Neural cell (in vitro differentiated cells): ENCODE measurements around the gene DCANP1. TPM values are rescaled to one million over a fixed set of nuclear protein-coding genes. Genes with fewer than 3 reads are reported as not detected.
A peak's percentile ranks its signal among the peaks of the same experiment; 100 is the strongest.

ENCODE experiments used
- H2AFZ ChIP-seq: fragments of 200-600, 300-800 bp; sonication (generic), shearing (Covaris generic); 2 replicates; pipeline ENCODE4 v1.6.0; 2014; ENCODE audit warnings: low read depth, mild to moderate bottlenecking, antibody characterized with exemption, low read length, moderate library complexity
- H3F3A ChIP-seq: fragments of 200-600 bp; shearing (Covaris generic); 2 replicates; pipeline ENCODE4 v1.6.1; 2016; ENCODE audit warnings: mild to moderate bottlenecking, moderate library complexity, mixed read lengths, antibody characterized with exemption, low read length; ENCODE audit not compliant: insufficient read depth, poor library complexity, severe bottlenecking
- H3K27ac ChIP-seq: fragments of 200-600, 300-800 bp; sonication (generic), shearing (Covaris generic); 2 replicates; pipeline ENCODE4 v1.5.1; 2014; ENCODE audit warnings: mild to moderate bottlenecking, low read length, moderate library complexity
- H3K27me3 ChIP-seq: fragments of 300-800, 200-600 bp; sonication (generic), shearing (Covaris generic); 2 replicates; pipeline ENCODE4 v1.6.0; 2014; ENCODE audit warnings: mild to moderate bottlenecking, low read depth, low read length, moderate library complexity; ENCODE audit not compliant: insufficient read depth
- H3K36me3 ChIP-seq: fragments of 300-800, 200-600 bp; sonication (generic), shearing (Covaris generic); 2 replicates; pipeline ENCODE4 v1.5.1; 2014; ENCODE audit warnings: mild to moderate bottlenecking, antibody characterized with exemption, low read length, moderate library complexity; ENCODE audit not compliant: insufficient read depth
- H3K4me2 ChIP-seq: fragments of 300-800, 200-600 bp; sonication (generic), shearing (Covaris generic); 2 replicates; pipeline ENCODE4 v1.6.0; 2014; ENCODE audit warnings: mild to moderate bottlenecking, low read length
- H3K4me3 ChIP-seq: fragments of 300-800, 200-600 bp; sonication (generic), shearing (Covaris generic); 2 replicates; pipeline ENCODE4 v1.5.1; 2014; ENCODE audit warnings: mild to moderate bottlenecking, low read length, moderate library complexity
- H3K79me2 ChIP-seq: fragments of 200-600 bp; shearing (Covaris generic); replicated peaks from 2 replicates; pipeline ENCODE4 v1.6.0; 2014; ENCODE audit warnings: mild to moderate bottlenecking, low read length, moderate library complexity; ENCODE audit not compliant: insufficient read depth
- H3K9ac ChIP-seq: fragments of 300-800, 200-600 bp; sonication (generic), shearing (Covaris generic); 2 replicates; pipeline ENCODE4 v1.6.1; 2016; ENCODE audit warnings: mild to moderate bottlenecking, low read length, mixed read lengths
- H3K9me2 ChIP-seq: fragments of 200-600 bp; shearing (Covaris generic); 2 replicates; pipeline ENCODE4 v1.6.1; 2016; ENCODE audit warnings: mild to moderate bottlenecking, low read length, mixed read lengths; ENCODE audit not compliant: insufficient read depth
- H3K9me3 ChIP-seq: fragments of 200-600, 300-800 bp; sonication (generic), shearing (Covaris generic); 2 replicates; pipeline ENCODE4 v1.6.1; 2016; ENCODE audit warnings: mild to moderate bottlenecking, mixed run types, low read length, moderate library complexity, mixed read lengths
- H4K20me1 ChIP-seq: fragments of 200-600 bp; shearing (Covaris generic); 2 replicates; pipeline ENCODE4 v1.6.1; 2016; ENCODE audit warnings: mild to moderate bottlenecking, mixed run types; ENCODE audit not compliant: insufficient read depth
- CTCF ChIP-seq: fragments of 450-650 bp; IDR thresholded peaks from 2 replicates; pipeline ENCODE4 v1.5.1; 2014; ENCODE audit warnings: antibody characterized with exemption, mild to moderate bottlenecking, moderate library complexity; ENCODE audit not compliant: poor library complexity, severe bottlenecking
- EP300 ChIP-seq: fragments of 450-650 bp; conservative IDR thresholded peaks from 2 replicates; pipeline ENCODE4 v1.6.1; 2014; ENCODE audit warnings: antibody characterized with exemption, mild to moderate bottlenecking, moderate library complexity; ENCODE audit not compliant: poor library complexity, severe bottlenecking
- EZH2 ChIP-seq: fragments of 200-600, 300-800 bp; shearing (Covaris generic), sonication (generic); IDR thresholded peaks from 2 replicates; pipeline ENCODE4 v1.6.1; 2014; ENCODE audit warnings: antibody characterized with exemption, low read length, borderline replicate concordance, mild to moderate bottlenecking; ENCODE audit not compliant: insufficient read depth, poor library complexity, severe bottlenecking
- MXI1 ChIP-seq: fragments of 450-650 bp; conservative IDR thresholded peaks from 2 replicates; pipeline ENCODE4 v1.6.1; 2014; ENCODE audit warnings: antibody characterized with exemption, mild to moderate bottlenecking; ENCODE audit not compliant: poor library complexity, severe bottlenecking
- POLR2AphosphoS5 ChIP-seq: IDR thresholded peaks from 2 replicates; pipeline ENCODE4 v1.6.1; 2012
- RAD21 ChIP-seq: fragments of 450-650 bp; conservative IDR thresholded peaks from 2 replicates; pipeline ENCODE4 v1.6.1; 2014; ENCODE audit warnings: antibody characterized with exemption, mild to moderate bottlenecking, moderate library complexity
- SMC3 ChIP-seq: fragments of 450-650 bp; conservative IDR thresholded peaks from 2 replicates; pipeline ENCODE4 v1.6.1; 2014; ENCODE audit warnings: antibody characterized with exemption, mild to moderate bottlenecking, moderate library complexity; ENCODE audit not compliant: poor library complexity
- TAF1 ChIP-seq: IDR thresholded peaks from 2 replicates; pipeline ENCODE4 v1.6.1; 2012; ENCODE audit warnings: low read depth
- polyA plus RNA-seq: library from polyadenylated mRNA; depleted of rRNA; stranded (reverse); fragments of >200 nt; gene quantifications from 2 replicates; pipeline ENCODE4 v1.2.3, GENCODE V29; 2014
- TF ChIP-seq, protein P1 (sequence below): IDR thresholded peaks from 2 replicates; pipeline ENCODE4 v1.6.1; 2012; ENCODE audit warnings: borderline replicate concordance

The DCANP1 gene
- polyA plus RNA-seq, 1 donor from 2014 or later: not detected

- Histone ChIP-seq H3F3A (no peaks in the 10 kb centered on the region), H3K79me2 (no peaks in the 10 kb centered on the region), H3K4me3 (no peak overlapping the region), H4K20me1 (no peaks in the 10 kb centered on the region), H3K9ac (no peak overlapping the region), H2AFZ (no peak overlapping the region), H3K9me3 (no peaks in the 10 kb centered on the region), H3K4me2 (no peak overlapping the region), H3K36me3 (no peaks in the 10 kb centered on the region), H3K27me3 (no peaks in the 10 kb centered on the region), H3K9me2 (no peaks in the 10 kb centered on the region), H3K27ac (no peak overlapping the region)
- no peak for TF ChIP-seq RAD21
- no peak for TF ChIP-seq TAF1
- TF ChIP-seq CTCF: peak; percentile 32
Observed at GRCh38 chr5:135426102-135427082, 20.8 kb downstream of the DCANP1 start.

DNA sequence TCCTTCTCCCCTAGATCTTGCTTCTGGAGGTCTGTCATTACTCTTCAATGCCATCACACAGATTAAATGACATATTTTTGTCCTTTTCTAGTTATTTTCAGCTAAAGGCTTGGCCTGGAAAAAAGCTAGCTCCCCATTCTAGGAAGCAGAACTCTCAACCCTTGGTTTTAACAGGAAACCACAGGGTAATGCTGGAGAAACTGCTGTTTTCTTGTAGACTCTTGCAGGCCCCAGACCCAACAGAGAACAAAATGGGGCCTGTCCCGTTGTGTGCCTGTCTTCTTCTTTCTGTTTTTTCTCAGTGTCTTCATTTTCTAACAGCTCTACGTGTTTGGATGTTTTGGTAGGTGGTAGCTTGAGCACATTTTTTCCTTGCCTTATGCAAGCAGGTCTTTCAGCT is 21.5 kb downstream of the DCANP1 start:
- Histone ChIP-seq H3K27ac (no peak overlapping the region), H3K9me3 (no peaks in the 10 kb centered on the region), H3K27me3 (no peaks in the 10 kb centered on the region), H3K4me3 (no peak overlapping the region), H2AFZ (no peak overlapping the region), H3K9me2 (no peaks in the 10 kb centered on the region), H4K20me1 (no peaks in the 10 kb centered on the region), H3K9ac (no peak overlapping the region), H3K36me3 (no peaks in the 10 kb centered on the region), H3K79me2 (no peaks in the 10 kb centered on the region), H3F3A (no peaks in the 10 kb centered on the region), H3K4me2 (no peak overlapping the region)
- no peak for TF ChIP-seq CTCF
- no peak for TF ChIP-seq EZH2
- no peak for TF ChIP-seq SMC3
- TF ChIP-seq, protein P1, sequence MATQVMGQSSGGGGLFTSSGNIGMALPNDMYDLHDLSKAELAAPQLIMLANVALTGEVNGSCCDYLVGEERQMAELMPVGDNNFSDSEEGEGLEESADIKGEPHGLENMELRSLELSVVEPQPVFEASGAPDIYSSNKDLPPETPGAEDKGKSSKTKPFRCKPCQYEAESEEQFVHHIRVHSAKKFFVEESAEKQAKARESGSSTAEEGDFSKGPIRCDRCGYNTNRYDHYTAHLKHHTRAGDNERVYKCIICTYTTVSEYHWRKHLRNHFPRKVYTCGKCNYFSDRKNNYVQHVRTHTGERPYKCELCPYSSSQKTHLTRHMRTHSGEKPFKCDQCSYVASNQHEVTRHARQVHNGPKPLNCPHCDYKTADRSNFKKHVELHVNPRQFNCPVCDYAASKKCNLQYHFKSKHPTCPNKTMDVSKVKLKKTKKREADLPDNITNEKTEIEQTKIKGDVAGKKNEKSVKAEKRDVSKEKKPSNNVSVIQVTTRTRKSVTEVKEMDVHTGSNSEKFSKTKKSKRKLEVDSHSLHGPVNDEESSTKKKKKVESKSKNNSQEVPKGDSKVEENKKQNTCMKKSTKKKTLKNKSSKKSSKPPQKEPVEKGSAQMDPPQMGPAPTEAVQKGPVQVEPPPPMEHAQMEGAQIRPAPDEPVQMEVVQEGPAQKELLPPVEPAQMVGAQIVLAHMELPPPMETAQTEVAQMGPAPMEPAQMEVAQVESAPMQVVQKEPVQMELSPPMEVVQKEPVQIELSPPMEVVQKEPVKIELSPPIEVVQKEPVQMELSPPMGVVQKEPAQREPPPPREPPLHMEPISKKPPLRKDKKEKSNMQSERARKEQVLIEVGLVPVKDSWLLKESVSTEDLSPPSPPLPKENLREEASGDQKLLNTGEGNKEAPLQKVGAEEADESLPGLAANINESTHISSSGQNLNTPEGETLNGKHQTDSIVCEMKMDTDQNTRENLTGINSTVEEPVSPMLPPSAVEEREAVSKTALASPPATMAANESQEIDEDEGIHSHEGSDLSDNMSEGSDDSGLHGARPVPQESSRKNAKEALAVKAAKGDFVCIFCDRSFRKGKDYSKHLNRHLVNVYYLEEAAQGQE: no peak
- TF ChIP-seq MXI1: no peak
- TF ChIP-seq TAF1: no peak
- TF ChIP-seq POLR2AphosphoS5: no peak
- no peak for TF ChIP-seq RAD21
- no peak for TF ChIP-seq EP300
